GM10266 (cell line): ENCODE measurements around the gene TMEM218.

Experiments used
- DNase-seq: peaks from one replicate; pipeline ENCODE4 v3.0.0; 2012; ENCODE audit errors: extremely low spot score
- TF ChIP-seq, protein P1 (sequence below): IDR thresholded peaks from 2 replicates; pipeline ENCODE4 v1.5.1; 2012; ENCODE audit warnings: mild to moderate bottlenecking, low read depth; ENCODE audit not compliant: control insufficient read depth, insufficient read depth; ENCODE audit errors: missing control alignments

Gene TMEM218

GRCh38 chr11:125114518-125114917, 3.1 kb upstream of the TMEM218 start:
- DNase-seq = no peak
- TF ChIP-seq, protein P1, sequence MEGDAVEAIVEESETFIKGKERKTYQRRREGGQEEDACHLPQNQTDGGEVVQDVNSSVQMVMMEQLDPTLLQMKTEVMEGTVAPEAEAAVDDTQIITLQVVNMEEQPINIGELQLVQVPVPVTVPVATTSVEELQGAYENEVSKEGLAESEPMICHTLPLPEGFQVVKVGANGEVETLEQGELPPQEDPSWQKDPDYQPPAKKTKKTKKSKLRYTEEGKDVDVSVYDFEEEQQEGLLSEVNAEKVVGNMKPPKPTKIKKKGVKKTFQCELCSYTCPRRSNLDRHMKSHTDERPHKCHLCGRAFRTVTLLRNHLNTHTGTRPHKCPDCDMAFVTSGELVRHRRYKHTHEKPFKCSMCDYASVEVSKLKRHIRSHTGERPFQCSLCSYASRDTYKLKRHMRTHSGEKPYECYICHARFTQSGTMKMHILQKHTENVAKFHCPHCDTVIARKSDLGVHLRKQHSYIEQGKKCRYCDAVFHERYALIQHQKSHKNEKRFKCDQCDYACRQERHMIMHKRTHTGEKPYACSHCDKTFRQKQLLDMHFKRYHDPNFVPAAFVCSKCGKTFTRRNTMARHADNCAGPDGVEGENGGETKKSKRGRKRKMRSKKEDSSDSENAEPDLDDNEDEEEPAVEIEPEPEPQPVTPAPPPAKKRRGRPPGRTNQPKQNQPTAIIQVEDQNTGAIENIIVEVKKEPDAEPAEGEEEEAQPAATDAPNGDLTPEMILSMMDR = no peak

DNA sequence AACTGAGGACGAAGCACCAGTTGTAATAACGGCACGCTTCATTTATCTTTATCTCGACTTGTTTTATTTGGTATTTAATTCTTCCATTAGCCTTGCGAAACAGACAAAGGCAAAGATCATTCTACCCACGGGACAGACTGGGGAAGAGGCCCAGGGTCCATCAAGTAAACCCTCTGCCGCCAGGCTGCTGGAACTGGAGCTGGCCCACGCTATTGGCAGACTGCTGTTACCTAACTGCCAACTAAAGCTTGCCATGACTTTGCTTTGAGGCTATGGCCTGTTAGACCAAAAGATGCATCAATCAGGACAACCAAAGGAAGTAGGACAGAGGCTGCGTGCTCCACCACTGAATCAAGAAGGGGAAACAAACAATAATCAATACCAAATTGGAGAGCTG, 780 bp upstream of the TMEM218 start:
- DNase-seq = no peak
- TF ChIP-seq, protein P1 = no peak

DNA sequence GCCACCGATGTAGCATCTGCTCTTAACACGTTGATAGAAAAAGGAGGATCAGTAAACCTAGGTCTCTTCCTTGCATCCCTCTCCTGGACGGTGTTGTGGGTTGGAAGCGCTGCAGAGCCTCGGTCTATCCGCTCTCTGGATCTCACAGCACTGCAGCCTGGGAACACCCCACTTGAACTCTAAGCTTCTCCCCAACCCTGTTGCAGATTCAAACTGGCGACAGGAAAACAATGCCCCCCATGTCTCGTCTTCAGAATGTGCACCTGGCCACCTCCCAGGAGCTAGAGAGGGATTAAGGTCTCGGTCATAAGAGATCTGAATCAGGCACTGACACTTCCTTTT, 454 bp downstream of the TMEM218 start:
- TF ChIP-seq, protein P1 = no peak
- DNase-seq = no peak

DNA sequence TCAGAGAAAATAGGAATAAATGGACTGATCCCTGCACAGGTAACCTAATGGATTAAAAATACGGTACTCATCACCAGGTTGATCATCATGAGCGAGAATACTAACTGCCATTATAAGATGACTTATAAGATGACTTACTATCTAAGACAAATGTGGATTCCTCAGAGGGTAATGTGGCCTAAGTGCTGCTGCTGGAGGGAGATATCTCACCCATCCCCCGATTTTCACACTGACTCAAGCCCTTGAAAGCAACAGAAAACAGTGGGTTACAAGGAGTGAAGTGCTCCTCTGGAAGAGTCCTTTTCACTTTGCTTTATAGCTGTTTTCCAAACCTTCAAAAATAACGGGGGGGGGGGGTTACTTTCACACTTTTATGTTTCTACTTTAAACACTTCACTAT, 920 bp downstream of the TMEM218 start:
- TF ChIP-seq, protein P1 = no peak
- no peak for DNase-seq

GRCh38 chr11:125108469-125108868, 3.0 kb downstream of the TMEM218 start:
- TF ChIP-seq, protein P1 = no peak
- DNase-seq = no peak

- TF ChIP-seq, protein P1 = no peak
- no peak for DNase-seq
Observed at GRCh38 chr11:125105926-125106325, 5.5 kb downstream of the TMEM218 start.

DNA sequence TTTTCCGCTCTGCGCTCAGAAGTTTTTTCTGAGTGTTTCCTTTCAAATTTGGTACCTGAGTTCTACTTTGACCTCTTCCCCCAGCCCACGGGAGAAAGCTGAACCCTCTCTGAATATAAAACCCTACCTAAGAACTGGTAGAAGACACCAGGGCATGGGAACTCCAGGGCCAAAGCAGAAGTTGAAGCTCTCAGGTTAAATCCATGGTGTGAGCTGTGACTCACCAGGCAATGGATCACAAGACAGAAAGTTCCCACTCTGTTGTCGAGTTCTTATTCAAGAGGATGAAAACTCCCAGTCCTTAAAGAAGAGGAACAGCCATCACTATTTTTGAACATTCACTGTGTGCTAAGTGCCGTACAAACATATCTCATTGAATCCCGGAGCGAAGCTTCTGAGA, 8.9 kb downstream of the TMEM218 start:
- peak; percentile 42 for DNase-seq
- TF ChIP-seq, protein P1 = no peak

- no peak for DNase-seq
- TF ChIP-seq, protein P1 = no peak
Observed at GRCh38 chr11:125102025-125102424, 9.4 kb downstream of the TMEM218 start.
